IMR-90 (cell line): Measurements from ENCODE around the gene CLDN14. TPM values are rescaled to one million over a fixed set of nuclear protein-coding genes. Genes with fewer than 3 reads are reported as not detected.

ENCODE experiments used
- ATAC-seq: fragments of 200-7000 bp; cut with Tn5 transposase; 2 replicates; pipeline ENCODE4 v1.9.1; 2020; ENCODE audit warnings: low read depth, mild to moderate bottlenecking, moderate library complexity
- BruUV-seq: library from RNA; stranded (reverse); fragments of 400-500 nt; replicated peaks from 2 replicates; lab custom pipeline; 2021; lab: Mats Ljungman, UMichigan
- CTCF ChIA-PET: fragments of 300-600 bp; formaldehyde crosslinking; extraction: SDS; loops from one replicate; lab custom pipeline; 2021; ENCODE audit warnings: antibody characterized with exemption; lab: Yijun Ruan, JAX
- POLR2A ChIA-PET: fragments of 300-600 bp; sonication (Branson Sonifier 250); formaldehyde crosslinking; loops from one replicate; lab custom pipeline; 2022; ENCODE audit warnings: antibody characterized with exemption; ENCODE audit not compliant: unreplicated experiment; lab: Charles Lee
- DNase-seq: peaks from one replicate; pipeline ENCODE4 v3.0.0; 2013
- H2AFZ ChIP-seq: replicated peaks from 2 replicates; pipeline ENCODE3; 2013; ENCODE audit warnings: low read length, mild to moderate bottlenecking; ENCODE audit not compliant: poor library complexity
- H2AK5ac ChIP-seq: 2 replicates; pipeline ENCODE4 v1.6.1; 2013; ENCODE audit warnings: low read depth, low read length, inconsistent platforms
- H2AK9ac ChIP-seq: replicated peaks from 2 replicates; pipeline ENCODE3; 2013; ENCODE audit warnings: mild to moderate bottlenecking, low read depth, low read length, moderate library complexity; ENCODE audit not compliant: poor library complexity
- H2BK120ac ChIP-seq: 2 replicates; pipeline ENCODE4 v1.6.1; 2013; ENCODE audit warnings: low read depth, low read length, inconsistent platforms
- H2BK15ac ChIP-seq: 3 replicates; pipeline ENCODE4 v1.6.1; 2013; ENCODE audit warnings: low read depth, low read length, inconsistent platforms
- H2BK20ac ChIP-seq: 2 replicates; pipeline ENCODE4 v1.6.1; 2013; ENCODE audit warnings: low read depth, mild to moderate bottlenecking, inconsistent platforms, low read length, moderate library complexity
- H2BK5ac ChIP-seq: 2 replicates; pipeline ENCODE4 v1.6.1; 2013; ENCODE audit warnings: mild to moderate bottlenecking, low read depth, low read length, inconsistent platforms; ENCODE audit not compliant: poor library complexity, severe bottlenecking
- H3K14ac ChIP-seq: replicated peaks from 2 replicates; pipeline ENCODE4 v1.6.1; 2013; ENCODE audit warnings: low read depth, low read length, inconsistent platforms
- H3K18ac ChIP-seq: 2 replicates; pipeline ENCODE4 v1.6.1; 2013; ENCODE audit warnings: low read depth, low read length, control low read depth
- H3K23ac ChIP-seq: 2 replicates; pipeline ENCODE4 v1.6.1; 2013; ENCODE audit warnings: low read depth, low read length, inconsistent platforms
- H3K27ac ChIP-seq: 2 replicates; pipeline ENCODE4 v1.5.1; 2013; ENCODE audit warnings: mild to moderate bottlenecking, control low read depth, low read length; ENCODE audit not compliant: insufficient read depth
- H3K27me3 ChIP-seq: 2 replicates; pipeline ENCODE4 v1.6.1; 2013; ENCODE audit warnings: low read length; ENCODE audit not compliant: control insufficient read depth, insufficient read depth
- H3K36me3 ChIP-seq: 2 replicates; pipeline ENCODE4 v1.6.1; 2013; ENCODE audit warnings: low read length, mixed read lengths; ENCODE audit not compliant: control insufficient read depth, insufficient read depth
- H3K4ac ChIP-seq: 2 replicates; pipeline ENCODE4 v1.6.1; 2013; ENCODE audit warnings: low read depth, low read length, inconsistent platforms
- H3K4me1 ChIP-seq: 2 replicates; pipeline ENCODE4 v1.6.1; 2013; ENCODE audit warnings: low read length, mixed read lengths; ENCODE audit not compliant: control insufficient read depth, insufficient read depth
- H3K4me2 ChIP-seq: 2 replicates; pipeline ENCODE4 v1.6.1; 2013; ENCODE audit warnings: low read depth, mild to moderate bottlenecking, control low read depth, low read length, moderate library complexity
- H3K4me3 ChIP-seq: 2 replicates; pipeline ENCODE4 v1.5.1; 2013; ENCODE audit warnings: low read depth, mild to moderate bottlenecking, control low read depth, low read length, moderate library complexity; ENCODE audit not compliant: insufficient read depth
- H3K56ac ChIP-seq: 2 replicates; pipeline ENCODE4 v1.6.1; 2013; ENCODE audit warnings: low read length, inconsistent platforms; ENCODE audit not compliant: insufficient read depth; ENCODE audit errors: extremely low read depth
- H3K79me1 ChIP-seq, 2 experiments: 2 replicates each; pipeline ENCODE4 v1.6.1; 2013; ENCODE audit warnings: low read length in 2 of 2, inconsistent platforms in 1 of 2, low read depth in 1 of 2
- H3K9ac ChIP-seq: 2 replicates; pipeline ENCODE4 v1.6.1; 2013; ENCODE audit warnings: low read depth, low read length, control low read depth
- H3K9me1 ChIP-seq: 2 replicates; pipeline ENCODE4 v1.6.1; 2013; ENCODE audit warnings: low read length, inconsistent platforms; ENCODE audit not compliant: insufficient read depth
- H3K9me3 ChIP-seq: 2 replicates; pipeline ENCODE4 v1.6.1; 2013; ENCODE audit warnings: low read length; ENCODE audit not compliant: control insufficient read depth, insufficient read depth
- H4K20me1 ChIP-seq: 2 replicates; pipeline ENCODE4 v1.6.1; 2013; ENCODE audit warnings: low read length, inconsistent platforms; ENCODE audit not compliant: insufficient read depth
- H4K5ac ChIP-seq: 2 replicates; pipeline ENCODE4 v1.6.1; 2013; ENCODE audit warnings: mild to moderate bottlenecking, low read depth, low read length, control low read depth
- H4K8ac ChIP-seq, 2 experiments: 2 replicates each; pipeline ENCODE4 v1.6.1; 2013; ENCODE audit warnings: low read depth in 2 of 2, low read length in 2 of 2, control low read depth in 1 of 2, inconsistent platforms in 1 of 2
- H4K91ac ChIP-seq: 2 replicates; pipeline ENCODE4 v1.6.1; 2013; ENCODE audit warnings: low read depth, low read length, inconsistent platforms; ENCODE audit not compliant: insufficient read depth
- MAZ ChIP-seq: IDR thresholded peaks from 2 replicates; pipeline ENCODE4 v1.6.1; 2012; ENCODE audit warnings: low read depth, mild to moderate bottlenecking, low read length, improper control_type of control experiment, moderate library complexity, borderline replicate concordance
- MXI1 ChIP-seq: IDR thresholded peaks from 2 replicates; pipeline ENCODE4 v1.6.1; 2012; ENCODE audit warnings: low read depth, mild to moderate bottlenecking, low read length, moderate library complexity, borderline replicate concordance
- RCOR1 ChIP-seq: IDR thresholded peaks from 2 replicates; pipeline ENCODE4 v1.6.1; 2012; ENCODE audit warnings: mild to moderate bottlenecking, low read length, improper control_type of control experiment; ENCODE audit not compliant: insufficient replicate concordance
- WGBS, 2 experiments: methylation state at CpG; one replicate each; pipeline versions ENCODE4 v1.1.5 to v1.1.7; 2013; ENCODE audit warnings: missing lambda C conversion rate in 2 of 2; ENCODE audit not compliant: insufficient read length in 1 of 2; ENCODE audit errors: extremely low coverage in 2 of 2; 5-methylcytosine and 5-hydroxymethylcytosine counted together
- dilution Hi-C: fragments of 300-500 bp; cut with HindIII; formaldehyde crosslinking; loops from one replicate; pipeline ENCODE4 v1.14.3; 2018; ENCODE audit warnings: low sequenced_read_pairs; ENCODE audit not compliant: unreplicated experiment
- in situ Hi-C: fragments of 300-500 bp; cut with MboI; formaldehyde crosslinking; loops from 3 replicates; pipeline ENCODE4 v1.14.3; 2019; ENCODE audit warnings: low sequenced_read_pairs, inconsistent platforms, mixed read lengths
- intact Hi-C: fragments of 100-400 bp; cut with micrococcal nuclease; formaldehyde crosslinking; loops from 2 replicates; pipeline ENCODE4 v1.10.0; 2022
- polyA plus RNA-seq, 3 experiments: library from polyadenylated mRNA; depleted of rRNA; stranded (reverse); fragments of >200 nt; gene quantifications; 2 replicates each; pipeline ENCODE4 v1.2.3, GENCODE V29; 2012; ENCODE audit warnings: low replicate concordance in 1 of 3
- total RNA-seq: library from RNA; depleted of rRNA; stranded (reverse); fragments of >200 nt; gene quantifications from 2 replicates; pipeline ENCODE4 v1.2.3, GENCODE V29; 2012

The CLDN14 gene
- total and polyA plus RNA-seq, 2 of the 4 experiments (the other 2 are of a cell fraction) = not detected

DNA sequence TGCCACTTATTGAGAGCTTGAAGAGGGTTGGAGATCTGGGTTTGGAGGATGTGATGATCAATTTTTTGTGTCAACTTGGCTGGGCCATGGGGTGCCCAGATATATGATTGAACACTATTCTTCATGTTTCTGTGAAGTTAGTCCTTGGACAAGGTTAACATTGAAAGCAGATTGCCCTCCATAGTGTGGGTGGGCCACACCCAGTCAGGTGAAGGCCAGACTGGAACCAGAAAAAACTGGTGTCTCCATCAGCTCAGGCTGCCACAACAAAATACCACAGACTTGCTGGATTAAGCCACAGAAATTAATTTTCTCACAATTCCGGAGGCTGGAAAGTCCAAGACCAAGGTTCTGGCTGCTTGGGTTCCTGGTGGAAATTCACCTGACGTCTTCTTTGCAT is 7.5 kb downstream of the CLDN14 start:
- Histone ChIP-seq H4K8ac (no peak overlapping the region), H3K36me3 (no peaks in the 10 kb centered on the region), H3K9me3 (no peaks in the 10 kb centered on the region), H3K4ac (no peak overlapping the region), H3K4me2 (no peak overlapping the region), H4K5ac (no peak overlapping the region), H3K56ac (no peak overlapping the region), H3K9ac (no peak overlapping the region), H2BK20ac (no peak overlapping the region), H2BK120ac (no peak overlapping the region), H3K4me1 (no peaks in the 10 kb centered on the region), H2BK15ac (no peak overlapping the region), H2AFZ (no peak overlapping the region), H3K27me3 (no peaks in the 10 kb centered on the region), H4K91ac (no peak overlapping the region), H2AK9ac (no peak overlapping the region), H4K20me1 (no peaks in the 10 kb centered on the region), H3K23ac (no peak overlapping the region), H2BK5ac (no peak overlapping the region), H3K14ac (no peak overlapping the region), H3K4me3 (no peak overlapping the region), H2AK5ac (no peak overlapping the region), H3K79me1 (no peaks in the 10 kb centered on the region), H3K27ac (no peak overlapping the region), H3K18ac (no peak overlapping the region), H3K9me1 (no peaks in the 10 kb centered on the region)
- POLR2A ChIA-PET = no interaction called here
- CTCF ChIA-PET = no interaction called here
- ATAC-seq = no peak
- dilution Hi-C loops (no loop called here), in situ Hi-C loops (no loop called here), intact Hi-C loops (no loop called here)
- TF ChIP-seq MXI1 (no peak), MAZ (no peak), RCOR1 (no peak)
- DNase-seq = no peak
- no TSS peak for BruUV-seq
- 94% methylated on average over 2 of the region's 2 CpGs; no CpG with 5 or more reads in 1 of the 2 experiments for WGBS, 2 experiments
